Activated naive CD4-positive, alpha-beta T cell treated with anti-CD3 and anti-CD28 coated beads, Interleukin-2, amount 50 U/mL, for 24 hours (primary cell): ENCODE measurements around the gene PHOSPHO2.

ENCODE experiments used
- H3K27ac Mint-ChIP-seq: one replicate; pipeline ENCODE4 v1.8.0; 2021; ENCODE audit warnings: mild to moderate bottlenecking, mixed read lengths
- H3K27me3 Mint-ChIP-seq: one replicate; pipeline ENCODE4 v1.8.0; 2021; ENCODE audit warnings: mixed read lengths
- H3K36me3 Mint-ChIP-seq: one replicate; pipeline ENCODE4 v1.8.0; 2021; ENCODE audit warnings: mixed read lengths
- H3K4me1 Mint-ChIP-seq: one replicate; pipeline ENCODE4 v1.8.0; 2021; ENCODE audit warnings: mixed read lengths
- H3K4me3 Mint-ChIP-seq: one replicate; pipeline ENCODE4 v1.8.0; 2021; ENCODE audit warnings: mild to moderate bottlenecking, mixed read lengths
- H3K9me3 Mint-ChIP-seq: one replicate; pipeline ENCODE4 v1.8.0; 2021; ENCODE audit warnings: mixed read lengths

Gene PHOSPHO2

GRCh38 chr2:169694113-169694893 lies at the start of gene PHOSPHO2, which contains the start of gene CFAP210:
PHOSPHO2 (plus strand) TSS chr2:169694469; CDS start chr2:169700972, 6,503 bp downstream.
CFAP210 (minus strand) TSS chr2:169694405; CDS start chr2:169694327, 78 bp downstream.
- peak within 1 kb of the TSS; percentile 91 for H3K27ac Mint-ChIP-seq
- H3K36me3 Mint-ChIP-seq: peaks cover 10% of the 10 kb centered on the region
- H3K27me3 Mint-ChIP-seq: peaks cover 2% of the 10 kb centered on the region
- peaks cover 19% of the 10 kb centered on the region for H3K4me1 Mint-ChIP-seq
- H3K4me3 Mint-ChIP-seq: peak within 1 kb of the TSS; percentile 95
- H3K9me3 Mint-ChIP-seq: peaks cover 14% of the 10 kb centered on the region

- H3K27ac Mint-ChIP-seq: no peak overlapping the region
- no peaks in the 10 kb centered on the region for H3K36me3 Mint-ChIP-seq
- H3K4me1 Mint-ChIP-seq: no peaks in the 10 kb centered on the region
- H3K27me3 Mint-ChIP-seq: peaks cover 2% of the 10 kb centered on the region
- H3K9me3 Mint-ChIP-seq: peaks cover 4% of the 10 kb centered on the region
- no peak overlapping the region for H3K4me3 Mint-ChIP-seq
These were observed 46.8 kb upstream of the PHOSPHO2 start for GRCh38 chr2:169647496-169647895.

GRCh38 chr2:169649278-169649677 lies 45.0 kb upstream of the PHOSPHO2 start:
- H3K4me3 Mint-ChIP-seq: no peak overlapping the region
- no peaks in the 10 kb centered on the region for H3K36me3 Mint-ChIP-seq
- peaks cover 11% of the 10 kb centered on the region for H3K27me3 Mint-ChIP-seq
- H3K9me3 Mint-ChIP-seq: peaks cover 3% of the 10 kb centered on the region
- H3K27ac Mint-ChIP-seq: no peak overlapping the region
- H3K4me1 Mint-ChIP-seq: no peaks in the 10 kb centered on the region

- no peaks in the 10 kb centered on the region for H3K4me1 Mint-ChIP-seq
- no peaks in the 10 kb centered on the region for H3K36me3 Mint-ChIP-seq
- no peaks in the 10 kb centered on the region for H3K9me3 Mint-ChIP-seq
- H3K27ac Mint-ChIP-seq: no peak overlapping the region
- H3K4me3 Mint-ChIP-seq: no peak overlapping the region
- peaks cover 14% of the 10 kb centered on the region for H3K27me3 Mint-ChIP-seq
These were observed 40.6 kb upstream of the PHOSPHO2 start for GRCh38 chr2:169653636-169654035.

- Mint-ChIP-seq H3K4me1 (no peaks in the 10 kb centered on the region), H3K36me3 (no peaks in the 10 kb centered on the region)
These were observed 38.1 kb upstream of the PHOSPHO2 start for GRCh38 chr2:169656164-169656563.

GRCh38 chr2:169658877-169659276 lies 35.4 kb upstream of the PHOSPHO2 start:
- Mint-ChIP-seq H3K36me3 (no peaks in the 10 kb centered on the region), H3K27ac (no peak overlapping the region), H3K27me3 (peaks cover 7% of the 10 kb centered on the region), H3K4me3 (no peak overlapping the region), H3K9me3 (no peaks in the 10 kb centered on the region), H3K4me1 (no peaks in the 10 kb centered on the region)

More at GRCh38 chr2:169656164-169656563, 38.1 kb upstream of the PHOSPHO2 start:
- Mint-ChIP-seq H3K27ac (no peak overlapping the region), H3K4me3 (no peak overlapping the region), H3K27me3 (peaks cover 14% of the 10 kb centered on the region), H3K9me3 (no peaks in the 10 kb centered on the region)

GRCh38 chr2:169659320-169659719 lies 34.9 kb upstream of the PHOSPHO2 start:
- H3K27ac Mint-ChIP-seq: no peak overlapping the region
- no peak overlapping the region for H3K4me3 Mint-ChIP-seq
- no peaks in the 10 kb centered on the region for H3K9me3 Mint-ChIP-seq
- H3K27me3 Mint-ChIP-seq: peaks cover 7% of the 10 kb centered on the region
- H3K4me1 Mint-ChIP-seq: no peaks in the 10 kb centered on the region
- H3K36me3 Mint-ChIP-seq: no peaks in the 10 kb centered on the region

- peaks cover 4% of the 10 kb centered on the region for H3K27me3 Mint-ChIP-seq
- H3K9me3 Mint-ChIP-seq: no peaks in the 10 kb centered on the region
- H3K36me3 Mint-ChIP-seq: no peaks in the 10 kb centered on the region
- no peak overlapping the region for H3K27ac Mint-ChIP-seq
- no peak overlapping the region for H3K4me3 Mint-ChIP-seq
- H3K4me1 Mint-ChIP-seq: no peaks in the 10 kb centered on the region
These were observed 33.0 kb upstream of the PHOSPHO2 start for GRCh38 chr2:169661265-169661664.

GRCh38 chr2:169662744-169663143 lies 31.5 kb upstream of the PHOSPHO2 start:
- Mint-ChIP-seq H3K36me3 (no peaks in the 10 kb centered on the region), H3K27ac (no peak overlapping the region), H3K4me3 (no peak overlapping the region), H3K9me3 (no peaks in the 10 kb centered on the region), H3K27me3 (peaks cover 4% of the 10 kb centered on the region), H3K4me1 (no peaks in the 10 kb centered on the region)

- Mint-ChIP-seq H3K27ac (no peak overlapping the region), H3K4me3 (no peak overlapping the region), H3K4me1 (no peaks in the 10 kb centered on the region), H3K9me3 (no peaks in the 10 kb centered on the region), H3K36me3 (no peaks in the 10 kb centered on the region), H3K27me3 (peaks cover 4% of the 10 kb centered on the region)
These were observed 31.0 kb upstream of the PHOSPHO2 start for GRCh38 chr2:169663247-169663646.

- H3K4me3 Mint-ChIP-seq: no peak overlapping the region
- H3K36me3 Mint-ChIP-seq: no peaks in the 10 kb centered on the region
- H3K9me3 Mint-ChIP-seq: no peaks in the 10 kb centered on the region
- peaks cover 4% of the 10 kb centered on the region for H3K27me3 Mint-ChIP-seq
- H3K27ac Mint-ChIP-seq: no peak overlapping the region
- no peaks in the 10 kb centered on the region for H3K4me1 Mint-ChIP-seq
These were observed 29.7 kb upstream of the PHOSPHO2 start for GRCh38 chr2:169664600-169664977.

GRCh38 chr2:169664978-169665930 lies 29.0 kb upstream of the PHOSPHO2 start:
- Mint-ChIP-seq H3K36me3 (no peaks in the 10 kb centered on the region), H3K9me3 (no peaks in the 10 kb centered on the region), H3K4me1 (no peaks in the 10 kb centered on the region), H3K27me3 (peaks cover 4% of the 10 kb centered on the region), H3K27ac (no peak overlapping the region), H3K4me3 (no peak overlapping the region)

- no peaks in the 10 kb centered on the region for H3K27me3 Mint-ChIP-seq
- no peak overlapping the region for H3K27ac Mint-ChIP-seq
- H3K4me1 Mint-ChIP-seq: no peaks in the 10 kb centered on the region
- H3K4me3 Mint-ChIP-seq: no peak overlapping the region
- H3K9me3 Mint-ChIP-seq: no peaks in the 10 kb centered on the region
- H3K36me3 Mint-ChIP-seq: no peaks in the 10 kb centered on the region
These were observed 26.7 kb upstream of the PHOSPHO2 start for GRCh38 chr2:169667583-169667982.

- H3K4me3 Mint-ChIP-seq: no peak overlapping the region
- H3K9me3 Mint-ChIP-seq: no peaks in the 10 kb centered on the region
- H3K4me1 Mint-ChIP-seq: no peaks in the 10 kb centered on the region
- H3K27ac Mint-ChIP-seq: no peak overlapping the region
- H3K27me3 Mint-ChIP-seq: peaks cover 1% of the 10 kb centered on the region
- H3K36me3 Mint-ChIP-seq: no peaks in the 10 kb centered on the region
These were observed 24.0 kb upstream of the PHOSPHO2 start for GRCh38 chr2:169670215-169670651.

- Mint-ChIP-seq H3K9me3 (no peaks in the 10 kb centered on the region), H3K27me3 (peaks cover 1% of the 10 kb centered on the region), H3K27ac (no peak overlapping the region), H3K4me3 (no peak overlapping the region), H3K4me1 (no peaks in the 10 kb centered on the region), H3K36me3 (no peaks in the 10 kb centered on the region)
These were observed 23.3 kb upstream of the PHOSPHO2 start for GRCh38 chr2:169670937-169671336.

GRCh38 chr2:169672406-169672805 lies 21.9 kb upstream of the PHOSPHO2 start:
- H3K36me3 Mint-ChIP-seq: no peaks in the 10 kb centered on the region
- no peaks in the 10 kb centered on the region for H3K9me3 Mint-ChIP-seq
- no peaks in the 10 kb centered on the region for H3K4me1 Mint-ChIP-seq
- no peak overlapping the region for H3K4me3 Mint-ChIP-seq
- peaks cover 1% of the 10 kb centered on the region for H3K27me3 Mint-ChIP-seq
- H3K27ac Mint-ChIP-seq: no peak overlapping the region
